ENCODE measurements around the gene PAXX. TPM values are rescaled to one million over a fixed set of nuclear protein-coding genes. Genes with fewer than 3 reads are reported as not detected.

The PAXX gene
- polyA plus RNA-seq, 1 donor (not counting 4 experiments of a cell fraction or from before 2014, with no cell fraction given) = 11.2 TPM

DNA sequence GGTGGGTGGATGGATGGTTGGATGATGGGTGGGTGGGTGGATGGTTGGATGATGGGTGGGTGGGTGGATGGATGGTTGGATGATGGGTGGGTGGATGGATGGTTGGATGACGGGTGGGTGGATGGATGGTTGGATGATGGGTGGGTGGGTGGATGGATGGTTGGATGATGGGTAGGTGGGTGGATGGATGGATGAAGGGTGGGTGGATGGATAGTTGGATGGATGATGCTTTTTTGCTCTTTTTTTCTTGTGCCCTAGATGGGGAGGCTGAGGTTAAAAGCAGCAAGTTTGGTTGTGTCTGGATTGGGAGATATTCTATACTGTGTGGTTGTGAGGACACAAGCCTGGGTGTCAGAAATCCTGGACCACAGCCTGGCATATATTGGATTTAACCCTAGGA, 34.8 kb upstream of the PAXX start:
- peaks cover 5% of the 10 kb centered on the region for H3K27me3 ChIP-seq (ENCODE audit: control insufficient read depth, extremely low read depth, insufficient read depth, low read length)
- no peak overlapping the region for H3K27ac ChIP-seq (ENCODE audit: control insufficient read depth, insufficient read depth, low read length)
- no peak overlapping the region for H3K9ac ChIP-seq (ENCODE audit: control insufficient read depth, extremely low read depth, insufficient read depth, low read length)
- H3K9me3 ChIP-seq (ENCODE audit: control insufficient read depth, low read depth, low read length) = no peaks in the 10 kb centered on the region
- H3K4me1 ChIP-seq (ENCODE audit: control insufficient read depth, extremely low read depth, insufficient read depth, low read length) = no peaks in the 10 kb centered on the region
- TF ChIP-seq EZH2 (IDR thresholded peaks at IDR 0.05; ENCODE audit: low read length) = no peak
- TF ChIP-seq, protein P1, sequence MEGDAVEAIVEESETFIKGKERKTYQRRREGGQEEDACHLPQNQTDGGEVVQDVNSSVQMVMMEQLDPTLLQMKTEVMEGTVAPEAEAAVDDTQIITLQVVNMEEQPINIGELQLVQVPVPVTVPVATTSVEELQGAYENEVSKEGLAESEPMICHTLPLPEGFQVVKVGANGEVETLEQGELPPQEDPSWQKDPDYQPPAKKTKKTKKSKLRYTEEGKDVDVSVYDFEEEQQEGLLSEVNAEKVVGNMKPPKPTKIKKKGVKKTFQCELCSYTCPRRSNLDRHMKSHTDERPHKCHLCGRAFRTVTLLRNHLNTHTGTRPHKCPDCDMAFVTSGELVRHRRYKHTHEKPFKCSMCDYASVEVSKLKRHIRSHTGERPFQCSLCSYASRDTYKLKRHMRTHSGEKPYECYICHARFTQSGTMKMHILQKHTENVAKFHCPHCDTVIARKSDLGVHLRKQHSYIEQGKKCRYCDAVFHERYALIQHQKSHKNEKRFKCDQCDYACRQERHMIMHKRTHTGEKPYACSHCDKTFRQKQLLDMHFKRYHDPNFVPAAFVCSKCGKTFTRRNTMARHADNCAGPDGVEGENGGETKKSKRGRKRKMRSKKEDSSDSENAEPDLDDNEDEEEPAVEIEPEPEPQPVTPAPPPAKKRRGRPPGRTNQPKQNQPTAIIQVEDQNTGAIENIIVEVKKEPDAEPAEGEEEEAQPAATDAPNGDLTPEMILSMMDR (optimal IDR thresholded peaks at IDR 0.05 in 1 of 3, IDR thresholded peaks at IDR 0.05 in 1 of 3, conservative IDR thresholded peaks at IDR 0.05 in 1 of 3; ENCODE audit: extremely low read depth in 1 of 3, insufficient read depth in 2 of 3, low read length in 3 of 3) = no peak
- H3K79me2 ChIP-seq (ENCODE audit: control insufficient read depth, insufficient read depth, low read length) = no peaks in the 10 kb centered on the region
- no peaks in the 10 kb centered on the region for H3K36me3 ChIP-seq (ENCODE audit: control insufficient read depth in 2 of 2, extremely low read depth in 1 of 2, insufficient read depth in 2 of 2, low read length in 2 of 2)
- DNase-seq (ENCODE audit: low read depth, low spot score) = no peak
- H2AFZ ChIP-seq (ENCODE audit: control insufficient read depth, low read length) = no peak overlapping the region
- no peak overlapping the region for H3K4me3 ChIP-seq (ENCODE audit: control insufficient read depth in 2 of 3, extremely low read depth in 1 of 3, insufficient read depth in 2 of 3, low read depth in 1 of 3, low read length in 3 of 3)
- dilution Hi-C loops (cut with MboI; ENCODE audit: extremely low pct_ligation_motif_present, low sequenced_read_pairs) = no loop called here
- no peak overlapping the region for H3K4me2 ChIP-seq (ENCODE audit: control insufficient read depth, extremely low read depth, insufficient read depth, low read depth, low read length)
- FAIRE-seq = no peak
- H4K20me1 ChIP-seq (ENCODE audit: control insufficient read depth, extremely low read depth, insufficient read depth, low read length) = no peaks in the 10 kb centered on the region
- no peaks in the 10 kb centered on the region for H3K9me1 ChIP-seq (ENCODE audit: control insufficient read depth, extremely low read depth, insufficient read depth, low read length)

DNA sequence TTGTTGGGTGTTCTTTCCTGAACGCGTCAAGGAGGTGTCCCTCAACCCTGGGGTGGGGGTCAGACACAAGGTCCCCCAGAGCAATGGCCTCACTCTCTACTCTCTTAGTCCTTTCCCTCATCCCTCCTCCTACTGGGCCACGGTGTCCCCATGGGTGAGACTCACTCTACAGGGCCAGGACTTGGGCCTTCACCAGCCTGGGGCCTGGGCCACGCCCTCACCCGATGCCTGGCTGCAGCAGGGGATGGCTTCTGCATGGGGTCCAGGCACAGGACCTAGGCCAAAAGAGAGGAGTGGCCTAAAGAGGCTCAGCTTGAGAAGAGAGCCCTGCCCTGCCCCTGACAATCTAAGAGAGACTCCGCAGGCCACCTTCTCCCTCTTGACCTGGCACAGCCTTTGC, 34.3 kb upstream of the PAXX start:
- H2AFZ ChIP-seq (ENCODE audit: control insufficient read depth, low read length) = no peak overlapping the region
- H3K36me3 ChIP-seq (ENCODE audit: control insufficient read depth in 2 of 2, extremely low read depth in 1 of 2, insufficient read depth in 2 of 2, low read length in 2 of 2) = no peaks in the 10 kb centered on the region
- no peaks in the 10 kb centered on the region for H3K4me1 ChIP-seq (ENCODE audit: control insufficient read depth, extremely low read depth, insufficient read depth, low read length)
- dilution Hi-C loops (cut with MboI; ENCODE audit: extremely low pct_ligation_motif_present, low sequenced_read_pairs) = no loop called here
- peaks cover 5% of the 10 kb centered on the region for H3K27me3 ChIP-seq (ENCODE audit: control insufficient read depth, extremely low read depth, insufficient read depth, low read length)
- H3K9ac ChIP-seq (ENCODE audit: control insufficient read depth, extremely low read depth, insufficient read depth, low read length) = no peak overlapping the region
- DNase-seq (ENCODE audit: low read depth, low spot score) (no peak), FAIRE-seq (no peak)
- H3K4me3 ChIP-seq (ENCODE audit: control insufficient read depth in 2 of 3, extremely low read depth in 1 of 3, insufficient read depth in 2 of 3, low read depth in 1 of 3, low read length in 3 of 3) = no peak overlapping the region
- H3K4me2 ChIP-seq (ENCODE audit: control insufficient read depth, extremely low read depth, insufficient read depth, low read depth, low read length) = no peak overlapping the region
- H3K9me1 ChIP-seq (ENCODE audit: control insufficient read depth, extremely low read depth, insufficient read depth, low read length) = no peaks in the 10 kb centered on the region
- H4K20me1 ChIP-seq (ENCODE audit: control insufficient read depth, extremely low read depth, insufficient read depth, low read length) = no peaks in the 10 kb centered on the region
- TF ChIP-seq, protein P1 (optimal IDR thresholded peaks at IDR 0.05 in 1 of 3, IDR thresholded peaks at IDR 0.05 in 1 of 3, conservative IDR thresholded peaks at IDR 0.05 in 1 of 3; ENCODE audit: extremely low read depth in 1 of 3, insufficient read depth in 2 of 3, low read length in 3 of 3) = no peak
- TF ChIP-seq EZH2 (IDR thresholded peaks at IDR 0.05; ENCODE audit: low read length) = no peak
- no peak overlapping the region for H3K27ac ChIP-seq (ENCODE audit: control insufficient read depth, insufficient read depth, low read length)
- no peaks in the 10 kb centered on the region for H3K9me3 ChIP-seq (ENCODE audit: control insufficient read depth, low read depth, low read length)
- no peaks in the 10 kb centered on the region for H3K79me2 ChIP-seq (ENCODE audit: control insufficient read depth, insufficient read depth, low read length)
